ENCODE measurements around the gene CCDC137. TPM values are rescaled to one million over a fixed set of nuclear protein-coding genes. Genes with fewer than 3 reads are reported as not detected.

Gene CCDC137
- total and polyA plus RNA-seq, 2 of the 13 experiments (the other 11 are each of a cell fraction or from before 2014, with no cell fraction given) = 14.6 to 39.1 TPM

- TF ChIP-seq ZNF407 (CRISPR knock-in tag; IDR thresholded peaks at IDR 0.05; ENCODE audit: not compliant biosample characterization) = peak; percentile 11
- peak; percentile 93; the same call in 1 of the 2 replicates for TF ChIP-seq ATF5 (CRISPR knock-in tag; IDR thresholded peaks at IDR 0.05; ENCODE audit: low read depth)
- TF ChIP-seq LRRFIP1 (CRISPR knock-in tag; conservative IDR thresholded peaks at IDR 0.05) = no peak
- TF ChIP-seq HDAC1 (CRISPR knock-in tag; IDR thresholded peaks at IDR 0.05) = peak; percentile 99
- no peak; the same call in 1 of the 2 replicates for TF ChIP-seq FOXJ3 (CRISPR knock-in tag; IDR thresholded peaks at IDR 0.05; ENCODE audit: borderline replicate concordance)
- no peak for TF ChIP-seq PRMT3 (CRISPR knock-in tag; IDR thresholded peaks at IDR 0.05; ENCODE audit: borderline replicate concordance, low read depth)
- peak; percentile 33; the same call in 1 of the 2 replicates for TF ChIP-seq TEF (CRISPR knock-in tag; IDR thresholded peaks at IDR 0.05)
- no peak for TF ChIP-seq GLMP (CRISPR knock-in tag; IDR thresholded peaks at IDR 0.05; ENCODE audit: borderline replicate concordance)
- peak; percentile 96 for TF ChIP-seq ZNF414 (CRISPR knock-in tag; IDR thresholded peaks at IDR 0.05)
- TF ChIP-seq PPARG (CRISPR knock-in tag; conservative IDR thresholded peaks at IDR 0.05) = peak; percentile 79
- TF ChIP-seq ZNF335 (CRISPR knock-in tag; IDR thresholded peaks at IDR 0.05) = peak; percentile 84
- peak; percentile 85; the same call in 1 of the 2 replicates for TF ChIP-seq ZFP90 (CRISPR knock-in tag; IDR thresholded peaks at IDR 0.05; ENCODE audit: borderline replicate concordance)
Measured at GRCh38 chr17:81702934-81703746, 36.6 kb downstream of the CCDC137 start, which contains the start of gene MRPL12 (continued).
